HEK293 (cell line): ENCODE data around the gene CAPZB.

ENCODE experiments used
- CTCF ChIA-PET: fragments of 350-600 bp; formaldehyde crosslinking; extraction: SDS; loops from one replicate; lab custom pipeline; 2021; ENCODE audit warnings: antibody characterized with exemption; lab: Yijun Ruan, JAX
- POLR2A ChIA-PET: fragments of 300-600 bp; formaldehyde crosslinking; extraction: SDS; loops from one replicate; lab custom pipeline; 2020; ENCODE audit warnings: antibody characterized with exemption, inconsistent platforms; lab: Yijun Ruan, JAX
- H3K27ac ChIP-seq: fragments of 200-500 bp; sonication (Bioruptor generic); 2 replicates; pipeline ENCODE4 v1.5.1; 2014; ENCODE audit warnings: low read depth, low read length, control low read depth, inconsistent platforms; ENCODE audit errors: extremely low read depth
- H3K36me3 ChIP-seq, 2 experiments: fragments of 200-500 bp in 1 of 2; sonication (Bioruptor generic) in 1 of 2; 1 replicate in 1 of 2; 2 replicates in 1 of 2; pipeline ENCODE4 v1.5.1; 2014 to 2017; ENCODE audit warnings: inconsistent platforms in 2 of 2, low read length in 2 of 2; ENCODE audit not compliant: control insufficient read depth in 2 of 2, insufficient read depth in 1 of 2
- H3K4me1 ChIP-seq: fragments of 200-500 bp; sonication (Bioruptor generic); 2 replicates; pipeline ENCODE4 v1.5.1; 2014; ENCODE audit warnings: mild to moderate bottlenecking, low read length, inconsistent platforms; ENCODE audit not compliant: control insufficient read depth, insufficient read depth
- H3K4me3 ChIP-seq: 2 replicates; pipeline ENCODE4 v1.5.1; 2011; ENCODE audit warnings: low read depth, mild to moderate bottlenecking, control low read depth, low read length, moderate library complexity
- H3K9me3 ChIP-seq: fragments of 200-500 bp; sonication (Bioruptor generic); 2 replicates; pipeline ENCODE4 v1.5.1; 2014; ENCODE audit warnings: low read depth, low read length, inconsistent platforms; ENCODE audit not compliant: control insufficient read depth, insufficient read depth
- CTCF ChIP-seq: fragments of 450-650 bp; formaldehyde crosslinking; IDR thresholded peaks from 2 replicates; pipeline ENCODE4 v1.5.1; 2016; ENCODE audit warnings: missing biosample characterization, missing genetic modification characterization
- EGR2 ChIP-seq: fragments of 450-650 bp; formaldehyde crosslinking; IDR thresholded peaks from 2 replicates; pipeline ENCODE4 v1.5.1; 2016; ENCODE audit warnings: low read depth, missing biosample characterization, missing genetic modification characterization
- INSM2 ChIP-seq: fragments of 450-650 bp; formaldehyde crosslinking; IDR thresholded peaks from 2 replicates; pipeline ENCODE4 v1.5.1; 2016; ENCODE audit warnings: missing biosample characterization, missing genetic modification characterization
- PATZ1 ChIP-seq: fragments of 450-650 bp; formaldehyde crosslinking; IDR thresholded peaks from 2 replicates; pipeline ENCODE4 v1.5.1; 2016; ENCODE audit warnings: missing biosample characterization, missing genetic modification characterization
- PBX3 ChIP-seq: sonication (generic); formaldehyde crosslinking; IDR thresholded peaks from 2 replicates; pipeline ENCODE4 v1.8.1; 2022; ENCODE audit warnings: mild to moderate bottlenecking, moderate library complexity, missing genetic modification reagents
- PRDM1 ChIP-seq: fragments of 450-650 bp; formaldehyde crosslinking; IDR thresholded peaks from 2 replicates; pipeline ENCODE4; 2016; ENCODE audit warnings: missing biosample characterization, missing genetic modification characterization
- ZBTB17 ChIP-seq: fragments of 450-650 bp; formaldehyde crosslinking; IDR thresholded peaks from 2 replicates; pipeline ENCODE4 v1.5.1; 2016; ENCODE audit warnings: missing biosample characterization, missing genetic modification characterization
- ZBTB26 ChIP-seq: fragments of 450-650 bp; formaldehyde crosslinking; optimal IDR thresholded peaks from 2 replicates; pipeline ENCODE3; 2016; ENCODE audit warnings: missing biosample characterization, mild to moderate bottlenecking, missing genetic modification characterization
- ZBTB48 ChIP-seq: fragments of 450-650 bp; formaldehyde crosslinking; IDR thresholded peaks from 2 replicates; pipeline ENCODE4 v1.5.1; 2016; ENCODE audit warnings: missing biosample characterization, missing genetic modification characterization
- ZBTB8A ChIP-seq: fragments of 450-650 bp; formaldehyde crosslinking; IDR thresholded peaks from 2 replicates; pipeline ENCODE4 v1.5.1; 2016; ENCODE audit warnings: missing biosample characterization, missing genetic modification characterization
- ZFHX2 ChIP-seq: fragments of 450-650 bp; formaldehyde crosslinking; conservative IDR thresholded peaks from 2 replicates; pipeline ENCODE4 v1.5.1; 2016; ENCODE audit warnings: missing biosample characterization, missing genetic modification characterization
- ZNF121 ChIP-seq: fragments of 450-650 bp; formaldehyde crosslinking; IDR thresholded peaks from 2 replicates; pipeline ENCODE4 v1.5.1; 2016; ENCODE audit warnings: missing biosample characterization, missing genetic modification characterization
- ZNF16 ChIP-seq: fragments of 450-650 bp; formaldehyde crosslinking; IDR thresholded peaks from 2 replicates; pipeline ENCODE4 v1.5.1; 2016; ENCODE audit warnings: low read depth, missing biosample characterization, missing genetic modification characterization
- ZNF341 ChIP-seq: fragments of 450-650 bp; formaldehyde crosslinking; IDR thresholded peaks from 2 replicates; pipeline ENCODE4; 2016; ENCODE audit warnings: low read depth, missing biosample characterization, missing genetic modification characterization
- ZNF398 ChIP-seq: fragments of 450-650 bp; formaldehyde crosslinking; IDR thresholded peaks from 2 replicates; pipeline ENCODE4 v1.5.1; 2017; ENCODE audit warnings: missing biosample characterization, missing genetic modification characterization
- ZNF501 ChIP-seq: fragments of 450-650 bp; formaldehyde crosslinking; IDR thresholded peaks from 2 replicates; pipeline ENCODE4 v1.5.1; 2016; ENCODE audit warnings: missing biosample characterization, missing genetic modification characterization
- ZNF571 ChIP-seq: fragments of 450-650 bp; formaldehyde crosslinking; IDR thresholded peaks from 2 replicates; pipeline ENCODE4 v1.5.0; 2017; ENCODE audit warnings: missing biosample characterization, missing genetic modification characterization
- ZNF600 ChIP-seq: fragments of 450-650 bp; formaldehyde crosslinking; IDR thresholded peaks from 2 replicates; pipeline ENCODE4 v1.5.1; 2016; ENCODE audit warnings: missing biosample characterization, missing genetic modification characterization
- ZNF654 ChIP-seq: fragments of 450-650 bp; formaldehyde crosslinking; IDR thresholded peaks from 2 replicates; pipeline ENCODE4 v1.5.1; 2016; ENCODE audit warnings: low read depth, missing biosample characterization, missing genetic modification characterization
- ZNF677 ChIP-seq: fragments of 450-650 bp; IDR thresholded peaks from 2 replicates; pipeline ENCODE4 v1.5.0; 2018; ENCODE audit warnings: missing biosample characterization, mild to moderate bottlenecking, missing genetic modification characterization, moderate library complexity
- ZNF707 ChIP-seq: fragments of 450-650 bp; formaldehyde crosslinking; IDR thresholded peaks from 2 replicates; pipeline ENCODE4 v1.5.1; 2016; ENCODE audit warnings: missing biosample characterization, missing genetic modification characterization
- ZNF791 ChIP-seq: fragments of 450-650 bp; formaldehyde crosslinking; IDR thresholded peaks from 2 replicates; pipeline ENCODE4 v1.5.1; 2016; ENCODE audit warnings: missing biosample characterization, missing genetic modification characterization

The CAPZB gene

GRCh38 chr1:19311503-19311930, 173.8 kb downstream of the CAPZB start (continued):
- TF ChIP-seq ZBTB26 (tag by site-specific recombination): peak; percentile 89
- TF ChIP-seq ZNF654 (tag by site-specific recombination): no peak
- TF ChIP-seq ZFHX2 (tag by site-specific recombination): peak; percentile 35
- TF ChIP-seq ZNF398 (tag by site-specific recombination): peak; percentile 79
- TF ChIP-seq ZNF501 (tag by site-specific recombination): 0 out of 2 replicates have a peak, but pooled peaks have one; percentile 42
- TF ChIP-seq ZNF791 (tag by site-specific recombination): no peak
- peak; percentile 37; the same call in 1 of the 2 replicates for TF ChIP-seq PATZ1 (tag by site-specific recombination)
- TF ChIP-seq EGR2: peak; percentile 41
- 0 out of 2 replicates have a peak, but pooled peaks have one; percentile 17 for TF ChIP-seq ZNF121 (tag by site-specific recombination)
- no peak for TF ChIP-seq PBX3 (CRISPR knock-in tag)
- TF ChIP-seq CTCF (tag by site-specific recombination): peak; percentile 19; the same call in 1 of the 2 replicates

GRCh38 chr1:19310720-19311502, 174.4 kb downstream of the CAPZB start:
- peak overlapping the region; percentile 73 for H3K4me3 ChIP-seq
- TF ChIP-seq ZNF707 (no peak), ZNF791 (tag by site-specific recombination) (no peak), ZNF600 (tag by site-specific recombination) (peak; percentile 76; the same call in 1 of the 2 replicates), PRDM1 (tag by site-specific recombination) (0 out of 2 replicates have a peak, but pooled peaks have one; percentile 18), ZBTB17 (tag by site-specific recombination) (peak; percentile 61), ZBTB48 (tag by site-specific recombination) (peak; percentile 82), ZNF677 (no peak), ZBTB8A (tag by site-specific recombination) (peak; percentile 20; the same call in 1 of the 2 replicates), ZNF571 (no peak), ZNF16 (no peak), INSM2 (tag by site-specific recombination) (no peak), ZNF341 (tag by site-specific recombination) (peak; percentile 86)
- TF ChIP-seq, all 188 proteins: peak for 6
- ChIA-PET CTCF (interaction anchor here (0.7 to 1.9 kb wide), 3 partner anchors 340 to 351 kb away, joined by 3 to 7 read pairs (median 3); no protein-coding TSS in a partner anchor), POLR2A (interaction anchor here (0.6 to 1.9 kb wide), 3 partner anchors 11 to 175 kb away, joined by 4 to 8 read pairs (median 5); partner anchors contain the start of genes EMC1 and MRTO4)
- peaks cover 2% of the 10 kb centered on the region; the same call in 1 of the 2 replicates for H3K4me1 ChIP-seq
- no peaks in the 10 kb centered on the region for H3K9me3 ChIP-seq
- peak overlapping the region; percentile 77; the same call in 1 of the 2 replicates for H3K27ac ChIP-seq
- peaks cover 0 to 62% of the 10 kb centered on the region in 2 experiments; a peak in 2 of 3 replicates for H3K36me3 ChIP-seq
